Endothelial cell of umbilical vein (primary cell): Measurements from ENCODE around the gene TBC1D16. TPM values are rescaled to one million over a fixed set of nuclear protein-coding genes. Genes with fewer than 3 reads are reported as not detected.
A peak's percentile ranks its signal among the peaks of the same experiment; 100 is the strongest.

ENCODE experiments used
- BruUV-seq: library from RNA; stranded (reverse); fragments of 400-500 nt; replicated peaks from 2 replicates; lab custom pipeline; 2021; lab: Mats Ljungman, UMichigan
- CTCF ChIA-PET: fragments of 300-600, 350-600 bp; sonication (Branson Sonifier 250); formaldehyde crosslinking; loops from one replicate; lab custom pipeline; 2021; ENCODE audit warnings: antibody characterized with exemption, inconsistent platforms; lab: Charles Lee
- POLR2A ChIA-PET: fragments of 300-600, 350-600 bp; sonication (Branson Sonifier 250); formaldehyde crosslinking; loops from one replicate; lab custom pipeline; 2021; ENCODE audit warnings: antibody characterized with exemption, inconsistent platforms; lab: Charles Lee
- DNase-seq: peaks from one replicate; pipeline ENCODE4 v3.0.0-alpha.2; 2011; ENCODE audit warnings: low read depth, low spot score
- FAIRE-seq: peaks from 2 replicates; lab custom pipeline; 2011; peaks lifted over from hg19 to GRCh38; lab: Jason Lieb, UNC
- H2AFZ ChIP-seq: 2 replicates; pipeline ENCODE4 v1.6.0; 2012; ENCODE audit warnings: low read depth, low read length, control low read depth, inconsistent platforms
- H3K27ac ChIP-seq: 2 replicates; pipeline ENCODE4 v1.5.1; 2011; ENCODE audit warnings: low read depth, mild to moderate bottlenecking, control low read depth, low read length, moderate library complexity; ENCODE audit not compliant: insufficient read depth
- H3K27me3 ChIP-seq, 2 experiments: 2 replicates each; pipeline versions ENCODE4 v1.6.0 to v1.6.1; 2011; ENCODE audit warnings: low read length in 2 of 2, mixed read lengths in 1 of 2; ENCODE audit not compliant: control insufficient read depth in 2 of 2, insufficient read depth in 2 of 2
- H3K36me3 ChIP-seq, 2 experiments: 2 replicates in 1 of 2; 3 replicates in 1 of 2; pipeline ENCODE4 v1.5.1; 2011; ENCODE audit warnings: low read length in 2 of 2, mild to moderate bottlenecking in 1 of 2, moderate library complexity in 1 of 2; ENCODE audit not compliant: control insufficient read depth in 2 of 2, insufficient read depth in 2 of 2; ENCODE audit errors: extremely low read depth in 1 of 2
- H3K4me1 ChIP-seq: 3 replicates; pipeline ENCODE4 v1.5.1; 2011; ENCODE audit warnings: mild to moderate bottlenecking, low read length; ENCODE audit not compliant: control insufficient read depth, insufficient read depth; ENCODE audit errors: extremely low read depth
- H3K4me2 ChIP-seq: 2 replicates; pipeline ENCODE4 v1.6.1; 2011; ENCODE audit warnings: low read length, control low read depth, mixed read lengths; ENCODE audit not compliant: insufficient read depth
- H3K4me3 ChIP-seq, 3 experiments: fragments of 200-600 bp in 1 of 3; sonication (generic), shearing (Covaris generic) in 1 of 3; replicated peaks in 1 of 3; 2 replicates each; pipeline ENCODE4 v1.5.1; 2011 to 2016; ENCODE audit warnings: control low read depth in 3 of 3, low read length in 3 of 3, mild to moderate bottlenecking in 2 of 3, inconsistent platforms in 1 of 3, low read depth in 1 of 3, moderate library complexity in 1 of 3; ENCODE audit not compliant: insufficient read depth in 1 of 3
- H3K79me2 ChIP-seq: 2 replicates; pipeline ENCODE4 v1.6.0; 2012; ENCODE audit warnings: low read length, inconsistent platforms; ENCODE audit not compliant: control insufficient read depth, insufficient read depth
- H3K9ac ChIP-seq: replicated peaks from 2 replicates; pipeline ENCODE3; 2011; ENCODE audit warnings: low read length, control low read depth; ENCODE audit not compliant: insufficient read depth; ENCODE audit errors: extremely low read depth
- H3K9me1 ChIP-seq: replicated peaks from 3 replicates; pipeline ENCODE4 v1.6.0; 2011; ENCODE audit warnings: mild to moderate bottlenecking, low read length; ENCODE audit not compliant: control insufficient read depth, insufficient read depth; ENCODE audit errors: extremely low read depth
- H3K9me3 ChIP-seq: replicated peaks from 2 replicates; pipeline ENCODE4 v1.5.1; 2012; ENCODE audit warnings: low read length, inconsistent platforms; ENCODE audit not compliant: control insufficient read depth, insufficient read depth
- H4K20me1 ChIP-seq: replicated peaks from 2 replicates; pipeline ENCODE3; 2011; ENCODE audit warnings: mild to moderate bottlenecking, low read length; ENCODE audit not compliant: control insufficient read depth, insufficient read depth; ENCODE audit errors: extremely low read depth
- EZH2 ChIP-seq: IDR thresholded peaks from 2 replicates; pipeline ENCODE4 v1.6.1; 2012; ENCODE audit warnings: borderline replicate concordance, low read depth, mild to moderate bottlenecking, moderate library complexity, low read length, inconsistent platforms; ENCODE audit not compliant: severe bottlenecking
- FOS ChIP-seq: IDR thresholded peaks from 2 replicates; pipeline ENCODE4 v1.6.1; 2011; ENCODE audit warnings: mild to moderate bottlenecking, low read length, moderate library complexity, borderline replicate concordance; ENCODE audit not compliant: insufficient read depth
- GATA2 ChIP-seq: IDR thresholded peaks from 2 replicates; pipeline ENCODE4 v1.7.0; 2011; ENCODE audit warnings: low read depth, mild to moderate bottlenecking, moderate library complexity, mixed read lengths, low read length; ENCODE audit not compliant: insufficient read length, insufficient read depth
- JUN ChIP-seq: IDR thresholded peaks from 2 replicates; pipeline ENCODE4 v1.6.1; 2011; ENCODE audit warnings: borderline replicate concordance, low read depth; ENCODE audit not compliant: insufficient read length, insufficient read depth
- MYC ChIP-seq: IDR thresholded peaks from one replicate; pipeline ENCODE4 v1.6.1; 2011; ENCODE audit warnings: mild to moderate bottlenecking, low read depth, low read length
- POLR2A ChIP-seq: IDR thresholded peaks from 2 replicates; pipeline ENCODE4 v1.6.1; 2012; ENCODE audit warnings: low read depth, mild to moderate bottlenecking, control low read depth, low read length
- POLR2AphosphoS5 ChIP-seq: IDR thresholded peaks from 2 replicates; pipeline ENCODE4 v1.6.1; 2012; ENCODE audit warnings: low read depth, mild to moderate bottlenecking, control low read depth, low read length, moderate library complexity; ENCODE audit not compliant: insufficient read depth
- dilution Hi-C: fragments of 300-500 bp; cut with MboI; formaldehyde crosslinking; loops from one replicate; pipeline ENCODE4 v1.15.0; 2019; ENCODE audit warnings: low sequenced_read_pairs; ENCODE audit not compliant: extremely low pct_ligation_motif_present
- intact Hi-C: fragments of 100-400 bp; cut with micrococcal nuclease; formaldehyde crosslinking; loops from one replicate; pipeline ENCODE4 v1.10.0; 2022
- polyA plus RNA-seq, 4 experiments: library from polyadenylated mRNA; depleted of rRNA in 3 of 4; stranded (reverse) in 3 of 4; unstranded in 1 of 4; fragments of >200 nt; gene quantifications; 2 replicates each; pipeline versions ENCODE4 v1.2.1 to v1.2.3, GENCODE V29; 2011 to 2012; ENCODE audit warnings: missing spikeins in 1 of 4
- total RNA-seq: library from RNA; stranded (reverse); gene quantifications from 2 replicates; pipeline ENCODE4 v1.2.3, GENCODE V29; 2021
- TF ChIP-seq, protein P1 (sequence below), 2 donors: IDR thresholded peaks; 1 replicate in 1 of 2; 2 replicates in 1 of 2; pipeline ENCODE4 v1.5.1; 2011; ENCODE audit warnings: low read length in 2 of 2, mild to moderate bottlenecking in 2 of 2, moderate library complexity in 2 of 2, control low read depth in 1 of 2, inconsistent platforms in 1 of 2, low read depth in 1 of 2; ENCODE audit not compliant: insufficient read depth in 1 of 2; ENCODE audit errors: extremely low read depth in 1 of 2
- TF ChIP-seq, protein P2 (sequence below): IDR thresholded peaks from 2 replicates; pipeline ENCODE4 v1.6.1; 2011; ENCODE audit not compliant: insufficient read depth, insufficient read length

The TBC1D16 gene
- total and polyA plus RNA-seq, 2 donors (not counting 3 experiments of a cell fraction or from before 2014, with no cell fraction given) = 12.9 to 48.6 TPM

GRCh38 chr17:79919164-79919585, 116.5 kb downstream of the TBC1D16 start:
- dilution Hi-C loops = no loop called here
- no TSS peak for BruUV-seq
- Histone ChIP-seq H3K27ac (no peak overlapping the region), H3K79me2 (no peaks in the 10 kb centered on the region), H3K4me2 (no peak overlapping the region), H3K36me3 (no peaks in the 10 kb centered on the region), H3K9me3 (no peaks in the 10 kb centered on the region), H3K4me3 (no peak overlapping the region), H3K27me3 (no peaks in the 10 kb centered on the region), H4K20me1 (no peaks in the 10 kb centered on the region), H3K9me1 (no peaks in the 10 kb centered on the region), H3K9ac (no peak overlapping the region), H2AFZ (no peak overlapping the region), H3K4me1 (peaks cover 6% of the 10 kb centered on the region)
- intact Hi-C loops = no loop called here
- CTCF ChIA-PET = interaction anchor here (0.7 to 1.4 kb wide), 8 partner anchors 10 to 177 kb away, joined by 3 to 7 read pairs (median 4); no protein-coding TSS in a partner anchor
- no peak for TF ChIP-seq JUN
- TF ChIP-seq POLR2AphosphoS5 = peak; percentile 17
- no peak for FAIRE-seq
- POLR2A ChIA-PET = no interaction called here
- DNase-seq = peak; percentile 62

GRCh38 chr17:79918581-79919163, 117.0 kb downstream of the TBC1D16 start:
- Histone ChIP-seq H3K9ac (no peak overlapping the region), H3K4me2 (no peak overlapping the region), H3K27ac (no peak overlapping the region), H3K4me3 (no peak overlapping the region), H3K36me3 (no peaks in the 10 kb centered on the region), H2AFZ (no peak overlapping the region), H3K27me3 (no peaks in the 10 kb centered on the region), H3K4me1 (peaks cover 6% of the 10 kb centered on the region), H3K9me1 (no peaks in the 10 kb centered on the region), H3K9me3 (no peaks in the 10 kb centered on the region), H3K79me2 (no peaks in the 10 kb centered on the region), H4K20me1 (no peaks in the 10 kb centered on the region)
- POLR2A ChIA-PET = no interaction called here
- no TSS peak for BruUV-seq
- CTCF ChIA-PET = interaction anchor here (0.7 to 1.4 kb wide), 7 partner anchors 9 to 176 kb away, joined by 3 to 5 read pairs (median 4); no protein-coding TSS in a partner anchor
- dilution Hi-C loops (no loop called here), intact Hi-C loops (no loop called here)
- DNase-seq (no peak), FAIRE-seq (no peak)
- no peak for TF ChIP-seq JUN
- TF ChIP-seq, protein P1, sequence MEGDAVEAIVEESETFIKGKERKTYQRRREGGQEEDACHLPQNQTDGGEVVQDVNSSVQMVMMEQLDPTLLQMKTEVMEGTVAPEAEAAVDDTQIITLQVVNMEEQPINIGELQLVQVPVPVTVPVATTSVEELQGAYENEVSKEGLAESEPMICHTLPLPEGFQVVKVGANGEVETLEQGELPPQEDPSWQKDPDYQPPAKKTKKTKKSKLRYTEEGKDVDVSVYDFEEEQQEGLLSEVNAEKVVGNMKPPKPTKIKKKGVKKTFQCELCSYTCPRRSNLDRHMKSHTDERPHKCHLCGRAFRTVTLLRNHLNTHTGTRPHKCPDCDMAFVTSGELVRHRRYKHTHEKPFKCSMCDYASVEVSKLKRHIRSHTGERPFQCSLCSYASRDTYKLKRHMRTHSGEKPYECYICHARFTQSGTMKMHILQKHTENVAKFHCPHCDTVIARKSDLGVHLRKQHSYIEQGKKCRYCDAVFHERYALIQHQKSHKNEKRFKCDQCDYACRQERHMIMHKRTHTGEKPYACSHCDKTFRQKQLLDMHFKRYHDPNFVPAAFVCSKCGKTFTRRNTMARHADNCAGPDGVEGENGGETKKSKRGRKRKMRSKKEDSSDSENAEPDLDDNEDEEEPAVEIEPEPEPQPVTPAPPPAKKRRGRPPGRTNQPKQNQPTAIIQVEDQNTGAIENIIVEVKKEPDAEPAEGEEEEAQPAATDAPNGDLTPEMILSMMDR (IDR thresholded peaks at IDR 0.05; ENCODE audit: extremely low read depth in 1 of 2, insufficient read depth in 1 of 2, low read depth in 1 of 2, low read length in 2 of 2) = no peak
- no peak for TF ChIP-seq EZH2
- no peak for TF ChIP-seq GATA2
- TF ChIP-seq MYC = no peak
- TF ChIP-seq POLR2A = no peak
- TF ChIP-seq POLR2AphosphoS5 = no peak
- TF ChIP-seq FOS = no peak
- TF ChIP-seq, protein P2, sequence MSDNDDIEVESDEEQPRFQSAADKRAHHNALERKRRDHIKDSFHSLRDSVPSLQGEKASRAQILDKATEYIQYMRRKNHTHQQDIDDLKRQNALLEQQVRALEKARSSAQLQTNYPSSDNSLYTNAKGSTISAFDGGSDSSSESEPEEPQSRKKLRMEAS = no peak
